Activated T-helper 2 cell treated with anti-CD3 and anti-CD28 coated beads, Interferon-gamma antibody, Interleukin-2, Interleukin-4, amounts not matched to agents 10 μg/mL and 5 μg/mL and 100 μg/mL, durations not matched to agents 14 hours and 24 hours and 36 hours (primary cell): ENCODE results near the gene GGT5. TPM values are rescaled to one million over a fixed set of nuclear protein-coding genes. Genes with fewer than 3 reads are reported as not detected.
A peak's percentile ranks its signal among the peaks of the same experiment; 100 is the strongest.
"Not testable (repeated sequence)": the region's sequence is repeated elsewhere in the genome, so short reads cannot be mapped to it uniquely, and the experiment has no call there.

ENCODE experiments used
- DNase-seq: peaks from one replicate; pipeline ENCODE4 v3.0.0; 2021; ENCODE audit warnings: low spot score
- H3K27ac Mint-ChIP-seq: one replicate; pipeline ENCODE4 v1.8.0; 2021; ENCODE audit warnings: mixed read lengths
- H3K27me3 Mint-ChIP-seq: one replicate; pipeline ENCODE4 v1.8.0; 2021; ENCODE audit warnings: low read depth, mixed read lengths
- H3K36me3 Mint-ChIP-seq: one replicate; pipeline ENCODE4 v1.8.0; 2021; ENCODE audit warnings: low read depth, mixed read lengths
- H3K4me1 Mint-ChIP-seq: one replicate; pipeline ENCODE4 v1.8.0; 2021; ENCODE audit warnings: low read depth, mixed read lengths
- H3K4me3 Mint-ChIP-seq: one replicate; pipeline ENCODE4 v1.8.0; 2021; ENCODE audit warnings: low read depth, mild to moderate bottlenecking, moderate library complexity, mixed read lengths
- H3K9me3 Mint-ChIP-seq: one replicate; pipeline ENCODE4 v1.8.0; 2021; ENCODE audit warnings: mixed read lengths
- intact Hi-C: fragments of 100-400 bp; cut with micrococcal nuclease; formaldehyde crosslinking; loops from one replicate; pipeline ENCODE4 v1.15.1; 2023
- total RNA-seq: library from RNA; stranded (reverse); gene quantifications from 2 replicates; pipeline ENCODE4 v1.2.3, GENCODE V29; 2022

The GGT5 gene
- total RNA-seq, 1 donor from 2014 or later = 0.05 TPM

DNA sequence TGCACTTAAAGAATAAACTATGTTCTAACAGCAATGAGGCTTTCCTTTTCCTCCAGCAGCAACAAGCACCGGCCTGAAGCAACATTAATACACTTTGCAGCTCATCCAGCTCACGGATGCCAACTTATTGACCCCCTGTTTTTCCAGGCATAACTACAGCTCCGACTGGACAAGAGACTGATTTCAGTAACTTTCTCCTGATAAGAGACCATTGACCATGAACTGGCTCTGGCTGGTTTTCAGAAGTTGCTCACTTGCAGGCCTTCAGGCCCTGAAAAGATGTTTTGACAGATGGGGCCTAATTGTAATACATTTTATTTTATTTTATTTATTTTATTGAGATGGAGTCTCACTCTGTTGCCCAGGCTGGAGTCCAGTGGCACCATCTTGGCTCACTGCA is 27.5 kb downstream of the GGT5 start:
- no peaks in the 10 kb centered on the region for H3K36me3 Mint-ChIP-seq
- no peak for DNase-seq
- no peak overlapping the region for H3K4me3 Mint-ChIP-seq
- intact Hi-C loops = no loop called here
- no peak overlapping the region for H3K27ac Mint-ChIP-seq
- no peaks in the 10 kb centered on the region for H3K9me3 Mint-ChIP-seq
- no peaks in the 10 kb centered on the region for H3K4me1 Mint-ChIP-seq
- H3K27me3 Mint-ChIP-seq = no peaks in the 10 kb centered on the region

GRCh38 chr22:24216541-24217209 is 28.2 kb downstream of the GGT5 start:
- intact Hi-C loops = no loop called here
- DNase-seq = no peak
- no peak overlapping the region for H3K27ac Mint-ChIP-seq
- no peaks in the 10 kb centered on the region for H3K27me3 Mint-ChIP-seq
- no peaks in the 10 kb centered on the region for H3K9me3 Mint-ChIP-seq
- H3K36me3 Mint-ChIP-seq = no peaks in the 10 kb centered on the region
- H3K4me3 Mint-ChIP-seq = no peak overlapping the region
- H3K4me1 Mint-ChIP-seq = no peaks in the 10 kb centered on the region

DNA sequence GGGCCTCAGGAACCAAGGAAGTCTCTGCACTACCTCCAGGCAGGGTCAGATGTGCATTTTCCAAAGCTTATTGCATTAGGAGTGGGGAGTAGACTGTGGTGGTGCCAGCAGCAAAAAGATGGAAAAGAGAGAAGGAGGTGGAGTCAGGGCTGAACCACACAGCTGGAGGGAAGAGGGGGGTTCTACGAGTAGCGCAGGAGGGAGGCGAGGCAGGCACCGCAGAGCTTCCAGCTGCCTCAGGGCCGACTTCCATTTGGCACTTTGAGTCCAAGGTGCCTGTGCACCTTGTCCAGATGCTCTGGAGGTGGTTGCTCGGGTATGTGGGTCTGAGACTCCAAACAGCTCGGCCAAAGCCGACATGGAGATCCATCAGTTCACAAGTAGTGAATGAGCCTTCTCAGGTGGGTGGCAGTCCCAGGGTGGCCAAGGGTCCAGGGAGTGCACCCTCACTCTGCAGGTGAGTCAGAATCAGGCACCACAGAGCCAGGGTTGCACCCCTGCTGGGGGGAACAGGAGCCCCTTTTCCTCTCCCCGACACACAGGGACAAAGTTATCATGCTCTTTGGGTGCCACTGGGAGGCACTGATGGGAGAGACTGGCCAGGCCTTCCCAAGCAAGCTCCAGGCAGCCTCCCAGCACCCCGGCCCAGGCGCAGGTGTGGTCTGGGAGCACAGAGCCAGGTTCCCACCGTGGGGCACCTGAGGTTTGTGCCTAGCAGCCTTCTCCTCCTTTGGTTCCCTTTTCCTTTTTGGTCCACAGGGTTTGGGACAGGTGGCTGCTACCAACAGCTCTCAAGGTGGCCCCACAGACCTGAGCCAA is 30.2 kb downstream of the GGT5 start:
- intact Hi-C loops = no loop called here
- no peak for DNase-seq
- Mint-ChIP-seq H3K36me3 (no peaks in the 10 kb centered on the region), H3K27me3 (no peaks in the 10 kb centered on the region), H3K9me3 (no peaks in the 10 kb centered on the region), H3K4me1 (peaks cover under 1% of the 10 kb centered on the region), H3K4me3 (no peak overlapping the region), H3K27ac (no peak overlapping the region)

DNA sequence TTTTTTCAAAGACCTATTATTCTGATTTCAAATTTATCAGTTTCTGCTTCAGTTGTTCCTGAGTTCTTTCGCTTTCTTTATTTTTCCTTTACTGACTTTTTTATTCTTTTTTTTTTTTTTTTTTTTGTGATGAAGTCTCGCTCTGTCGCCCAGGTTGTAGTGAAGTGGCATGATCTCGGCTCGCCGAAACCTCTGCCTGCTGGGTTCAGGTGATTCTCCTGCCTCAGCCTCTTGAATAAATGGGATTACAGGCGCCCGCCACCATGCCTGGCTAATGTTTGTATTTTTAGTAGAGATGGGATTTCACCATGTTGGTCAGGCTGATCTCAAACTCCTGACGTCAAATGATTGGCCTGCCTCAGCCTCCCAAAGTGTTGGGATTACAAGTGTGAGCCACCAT is 31.8 kb downstream of the GGT5 start:
- H3K9me3 Mint-ChIP-seq, H3K4me1 Mint-ChIP-seq, H3K4me3 Mint-ChIP-seq, H3K27ac Mint-ChIP-seq, intact Hi-C loops, DNase-seq, H3K36me3 Mint-ChIP-seq, H3K27me3 Mint-ChIP-seq: not testable (repeated sequence)

DNA sequence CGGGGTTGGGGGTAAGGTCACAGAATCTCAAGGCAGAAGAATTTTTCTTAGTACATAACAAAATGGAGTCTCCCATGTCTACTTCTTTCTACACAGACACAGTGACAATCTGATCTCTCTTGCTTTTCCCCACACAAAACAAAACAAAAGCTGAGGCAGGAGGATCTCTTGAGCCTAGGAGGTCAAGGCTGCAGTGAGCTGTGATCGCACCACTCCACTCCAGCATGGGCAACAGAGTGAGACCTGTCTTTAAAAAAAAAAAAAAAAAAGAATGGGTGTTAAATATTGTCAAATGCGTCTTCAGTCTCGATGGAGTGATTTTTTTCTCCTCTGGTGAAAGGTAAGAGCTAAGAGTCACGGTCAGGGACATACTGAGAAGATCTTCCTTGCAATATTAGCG is 33.2 kb downstream of the GGT5 start:
- intact Hi-C loops, H3K27ac Mint-ChIP-seq, H3K27me3 Mint-ChIP-seq: not testable (repeated sequence)

GRCh38 chr22:24210409-24210808 is 34.5 kb downstream of the GGT5 start:
- H3K4me1 Mint-ChIP-seq = peaks cover 27% of the 10 kb centered on the region
- H3K36me3 Mint-ChIP-seq, DNase-seq, H3K27ac Mint-ChIP-seq, H3K9me3 Mint-ChIP-seq, H3K4me3 Mint-ChIP-seq, H3K27me3 Mint-ChIP-seq, intact Hi-C loops: not testable (repeated sequence)

More for the DNA sequence above, 33.2 kb downstream of the GGT5 start:
- not testable (repeated sequence) for H3K36me3 Mint-ChIP-seq, H3K4me3 Mint-ChIP-seq, H3K9me3 Mint-ChIP-seq, DNase-seq
- H3K4me1 Mint-ChIP-seq = peaks cover 20% of the 10 kb centered on the region

DNA sequence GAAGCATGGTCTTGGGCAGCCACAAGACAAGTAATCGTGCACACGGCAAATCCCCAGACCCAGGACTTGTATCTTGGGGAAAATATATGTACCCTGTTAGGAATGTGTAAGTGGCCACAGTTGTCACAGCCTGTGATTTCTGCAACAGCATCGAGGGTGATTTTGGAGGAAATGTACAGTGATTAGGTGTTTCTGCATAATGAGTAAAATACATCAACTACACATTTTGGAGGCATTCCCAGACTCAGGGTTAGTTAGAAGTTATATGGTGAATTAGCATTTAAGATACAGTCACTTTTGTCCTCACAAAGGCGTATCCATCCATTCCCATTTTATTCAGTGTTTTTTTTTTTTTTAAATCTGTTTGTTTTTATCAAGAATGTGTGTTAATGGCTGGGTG is 35.2 kb downstream of the GGT5 start:
- no peaks in the 10 kb centered on the region for H3K27me3 Mint-ChIP-seq
- H3K27ac Mint-ChIP-seq = no peak overlapping the region
- H3K36me3 Mint-ChIP-seq = no peaks in the 10 kb centered on the region
- DNase-seq = no peak
- H3K4me1 Mint-ChIP-seq = peaks cover 33% of the 10 kb centered on the region
- intact Hi-C loops = no loop called here
- no peaks in the 10 kb centered on the region for H3K9me3 Mint-ChIP-seq
- H3K4me3 Mint-ChIP-seq = no peak overlapping the region

- Mint-ChIP-seq H3K36me3 (no peaks in the 10 kb centered on the region), H3K27me3 (no peaks in the 10 kb centered on the region), H3K27ac (no peak overlapping the region), H3K9me3 (no peaks in the 10 kb centered on the region), H3K4me3 (no peak overlapping the region), H3K4me1 (peaks cover 34% of the 10 kb centered on the region)
- DNase-seq = no peak
- intact Hi-C loops = no loop called here
These were observed 35.9 kb downstream of the GGT5 start for GRCh38 chr22:24209016-24209415.

DNA sequence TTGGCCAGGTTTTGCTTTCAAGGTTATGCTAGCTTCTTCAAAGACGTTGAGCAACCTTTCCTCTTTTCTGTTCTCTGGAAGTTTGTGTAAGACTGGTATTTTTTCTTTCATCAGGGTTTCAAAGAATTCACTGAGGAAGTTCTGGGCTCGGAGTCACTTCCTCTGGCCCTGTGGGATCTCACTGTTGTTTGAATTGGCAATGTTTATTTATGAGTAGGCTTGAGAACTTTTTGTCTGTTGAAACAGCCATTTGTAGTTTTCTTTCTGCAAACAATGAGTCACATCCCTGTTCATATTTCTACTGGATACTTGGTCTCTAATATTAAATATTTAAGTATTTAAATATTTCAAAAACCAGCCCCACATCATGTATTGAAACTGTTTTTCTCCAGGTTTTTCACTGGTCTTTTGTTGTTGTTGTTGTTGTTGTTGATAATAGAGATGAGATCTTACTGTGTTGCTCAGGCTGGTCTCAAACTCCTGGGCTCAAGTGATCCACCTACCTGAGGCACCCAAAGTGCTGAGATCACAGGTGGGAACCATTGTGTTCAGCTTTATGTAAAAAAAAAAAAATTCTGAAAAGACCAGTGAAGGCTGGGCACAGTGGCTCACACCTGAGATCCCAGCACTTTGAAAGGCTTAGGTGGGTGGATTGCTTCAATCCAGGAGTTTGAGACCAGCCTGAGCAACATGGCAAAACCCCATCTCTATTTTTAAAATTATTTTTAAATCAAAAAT is 36.7 kb downstream of the GGT5 start:
- Mint-ChIP-seq H3K4me3 (peak overlapping the region; percentile 47), H3K9me3 (no peaks in the 10 kb centered on the region), H3K27me3 (peaks cover 1% of the 10 kb centered on the region), H3K36me3 (no peaks in the 10 kb centered on the region), H3K4me1 (peaks cover 37% of the 10 kb centered on the region), H3K27ac (peak overlapping the region; percentile 77)
- no peak for DNase-seq
- intact Hi-C loops = no loop called here

GRCh38 chr22:24207264-24208011 is 37.4 kb downstream of the GGT5 start:
- H3K27ac Mint-ChIP-seq = peak overlapping the region; percentile 77
- peaks cover 1% of the 10 kb centered on the region for H3K27me3 Mint-ChIP-seq
- DNase-seq = no peak
- H3K4me3 Mint-ChIP-seq = peak overlapping the region; percentile 47
- no peaks in the 10 kb centered on the region for H3K36me3 Mint-ChIP-seq
- H3K9me3 Mint-ChIP-seq = no peaks in the 10 kb centered on the region
- peaks cover 37% of the 10 kb centered on the region for H3K4me1 Mint-ChIP-seq
- intact Hi-C loops = loop anchor here (1.0 kb wide), 1 partner anchor 9 kb away; no protein-coding TSS in a partner anchor

DNA sequence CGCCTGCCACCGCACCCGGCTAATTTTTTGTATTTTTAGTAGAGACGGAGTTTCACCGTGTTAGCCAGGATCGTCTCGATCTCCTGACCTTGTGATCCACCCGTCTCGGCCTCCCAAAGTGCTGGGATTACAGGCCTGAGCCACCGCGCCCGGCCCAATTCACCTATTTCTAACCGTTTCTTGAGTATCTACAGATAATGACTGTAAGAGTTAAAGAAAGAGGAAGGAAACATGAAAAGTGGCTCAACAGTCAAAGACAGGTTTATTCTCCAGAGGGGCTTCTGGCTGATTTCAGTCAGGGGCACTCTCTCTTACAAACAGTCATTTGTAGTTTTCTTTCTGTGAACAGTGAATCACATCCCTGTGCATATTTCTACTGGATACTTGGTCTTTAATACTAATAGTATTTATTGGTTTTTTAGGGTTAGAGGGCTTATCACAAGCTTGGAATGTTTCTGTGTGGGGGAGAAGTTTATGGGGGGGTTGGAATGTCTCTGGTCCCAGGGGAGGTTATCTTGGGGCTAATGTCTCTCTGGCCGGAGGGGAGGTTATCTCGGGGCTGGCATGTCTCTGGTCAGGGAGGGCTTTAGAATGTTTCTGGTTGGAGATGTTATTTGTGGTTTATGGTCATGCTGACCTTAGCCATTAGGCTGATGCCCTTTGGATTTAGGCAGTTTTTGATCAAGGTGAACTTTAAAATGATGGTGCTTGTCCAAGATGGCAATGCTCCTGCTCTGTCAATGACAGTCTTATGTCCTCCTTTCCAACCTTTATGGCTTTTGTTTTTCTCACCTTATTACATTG is 38.2 kb downstream of the GGT5 start:
- Mint-ChIP-seq H3K27ac (peak overlapping the region; percentile 77), H3K4me3 (peak overlapping the region; percentile 47), H3K4me1 (peaks cover 37% of the 10 kb centered on the region)
- intact Hi-C loops = loop anchor here (1.0 kb wide), 1 partner anchor 8 kb away; no protein-coding TSS in a partner anchor
- H3K36me3 Mint-ChIP-seq, DNase-seq, H3K9me3 Mint-ChIP-seq, H3K27me3 Mint-ChIP-seq: not testable (repeated sequence)
